ENCODE results near the gene TCP11L1. TPM values are rescaled to one million over a fixed set of nuclear protein-coding genes. Genes with fewer than 3 reads are reported as not detected.
"Not testable (repeated sequence)": the region's sequence is repeated elsewhere in the genome, so short reads cannot be mapped to it uniquely, and the experiment has no call there.

TCP11L1 gene
- total RNA-seq, 3 donors from 2014 or later (not counting 1 experiment from before 2014, with no cell fraction given), result 20.7 to 24.5 (median 22.7) TPM

DNA sequence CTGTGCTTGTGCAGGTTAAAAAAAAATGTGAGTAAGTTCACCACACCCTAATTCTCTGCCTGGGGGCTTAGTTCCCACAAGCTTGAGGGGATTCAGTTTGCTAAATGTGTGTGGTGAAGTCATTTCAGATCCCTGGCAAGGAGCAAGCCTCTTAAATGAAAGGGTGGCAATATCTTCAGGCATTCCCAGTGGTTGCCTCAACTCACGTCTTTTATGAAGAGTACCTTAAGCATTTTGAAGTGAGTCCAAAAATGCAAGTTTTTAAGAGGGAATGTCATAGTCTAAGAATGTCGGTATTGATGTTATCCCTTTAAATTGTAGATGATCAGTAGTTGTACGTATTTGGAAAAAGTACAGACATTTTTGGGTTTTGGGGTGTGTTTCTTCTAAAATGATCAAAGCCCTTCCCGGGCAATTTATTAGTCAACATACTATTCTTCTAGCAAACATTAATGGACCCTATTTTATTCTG lies 4.9 kb downstream of the TCP11L1 start:
- no peaks in the 10 kb centered on the region for H3K27me3 Mint-ChIP-seq (ENCODE audit: low read depth in 2 of 2)
- H3K4me1 ChIP-seq (ENCODE audit: control insufficient read depth, insufficient read depth, low read length), result peaks cover 12% of the 10 kb centered on the region
- H3K9me3 Mint-ChIP-seq, result no peaks in the 10 kb centered on the region
- H3K27ac Mint-ChIP-seq, result no peak overlapping the region
- peaks cover 15% of the 10 kb centered on the region for H3K36me3 ChIP-seq (ENCODE audit: control insufficient read depth, insufficient read depth, low read length)
- H3K27ac ChIP-seq (ENCODE audit: low read length), result no peak overlapping the region
- no peaks in the 10 kb centered on the region for H3K36me3 Mint-ChIP-seq
- H3K27me3 ChIP-seq (ENCODE audit: control insufficient read depth, insufficient read depth, low read length), result no peaks in the 10 kb centered on the region
- intact Hi-C loops (cut with micrococcal nuclease), result no loop called here
- no peak for TF ChIP-seq CTCF (IDR thresholded peaks at IDR 0.05)
- H3K4me1 Mint-ChIP-seq, result peaks cover 11 to 15% of the 10 kb centered on the region in 2 donors
- H3K9me3 ChIP-seq (ENCODE audit: control insufficient read depth, insufficient read depth, low read length), result no peaks in the 10 kb centered on the region
- WGBS (ENCODE audit: insufficient coverage), result 95% methylated on average over 3 of the region's 4 CpGs
- no peak overlapping the region for H3K4me3 Mint-ChIP-seq
- ATAC-seq (no peak), DNase-seq (no peak)
- no peak overlapping the region for H3K4me3 ChIP-seq (ENCODE audit: low read length)

DNA sequence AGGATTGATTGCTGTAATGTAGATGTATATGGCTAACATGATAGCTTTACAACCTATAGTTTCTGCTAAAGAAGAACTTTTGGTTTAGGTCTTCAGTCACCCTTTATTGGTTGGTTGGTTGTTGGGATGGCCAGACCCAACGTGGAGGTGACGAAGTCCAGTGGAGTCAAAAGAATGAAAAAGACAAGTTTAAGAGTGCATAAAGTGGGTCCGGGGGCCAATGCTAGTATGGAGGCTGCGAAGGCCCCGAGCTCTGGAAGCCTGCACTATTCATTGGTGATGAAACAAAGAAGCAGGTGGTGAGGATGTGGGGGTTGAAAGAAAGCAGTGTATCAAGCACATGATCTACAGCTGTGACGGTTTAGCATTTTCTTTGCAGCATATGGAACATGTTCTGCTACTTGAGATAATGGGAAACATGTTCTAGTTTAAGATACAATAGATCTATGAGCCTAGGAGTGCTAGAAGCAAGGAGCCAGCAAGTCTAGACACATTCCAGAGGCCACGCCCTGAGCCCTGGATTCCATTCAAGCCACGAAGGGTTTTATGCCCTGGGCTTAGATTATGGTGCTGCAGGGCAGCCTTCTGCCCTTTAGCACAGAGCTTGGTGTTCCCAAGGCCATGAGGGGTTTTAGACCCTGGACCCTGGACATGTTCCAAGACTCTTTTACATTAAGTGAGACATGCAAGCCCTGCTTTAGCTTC lies 6.3 kb downstream of the TCP11L1 start:
- TF ChIP-seq CTCF (IDR thresholded peaks at IDR 0.05), result no peak
- Mint-ChIP-seq H3K27me3 (ENCODE audit: low read depth in 2 of 2) (no peaks in the 10 kb centered on the region), H3K4me3 (no peak overlapping the region), H3K36me3 (no peaks in the 10 kb centered on the region), H3K27ac (no peak overlapping the region), H3K9me3 (no peaks in the 10 kb centered on the region), H3K4me1 (peaks cover 4 to 8% of the 10 kb centered on the region in 2 donors)
- 96% methylated on average over 8 of the region's 8 CpGs for WGBS (ENCODE audit: insufficient coverage)
- DNase-seq, result no peak
- peaks cover 3% of the 10 kb centered on the region for H3K4me1 ChIP-seq (ENCODE audit: control insufficient read depth, insufficient read depth, low read length)
- intact Hi-C loops (cut with micrococcal nuclease), result no loop called here
- no peaks in the 10 kb centered on the region for H3K27me3 ChIP-seq (ENCODE audit: control insufficient read depth, insufficient read depth, low read length)
- no peak overlapping the region for H3K27ac ChIP-seq (ENCODE audit: low read length)
- ATAC-seq, result no peak
- peaks cover 15% of the 10 kb centered on the region for H3K36me3 ChIP-seq (ENCODE audit: control insufficient read depth, insufficient read depth, low read length)
- no peak overlapping the region for H3K4me3 ChIP-seq (ENCODE audit: low read length)
- no peaks in the 10 kb centered on the region for H3K9me3 ChIP-seq (ENCODE audit: control insufficient read depth, insufficient read depth, low read length)

- H3K4me3 ChIP-seq (ENCODE audit: low read length); H3K27me3 ChIP-seq (ENCODE audit: control insufficient read depth, insufficient read depth, low read length); H3K27ac Mint-ChIP-seq; H3K9me3 ChIP-seq (ENCODE audit: control insufficient read depth, insufficient read depth, low read length); H3K27me3 Mint-ChIP-seq (ENCODE audit: low read depth in 2 of 2); H3K4me1 ChIP-seq (ENCODE audit: control insufficient read depth, insufficient read depth, low read length); H3K4me3 Mint-ChIP-seq; ATAC-seq; H3K36me3 Mint-ChIP-seq; DNase-seq; intact Hi-C loops (cut with micrococcal nuclease); H3K9me3 Mint-ChIP-seq; H3K4me1 Mint-ChIP-seq; H3K27ac ChIP-seq (ENCODE audit: low read length): not testable (repeated sequence)
- 96% methylated on average over 6 of the region's 6 CpGs for WGBS (ENCODE audit: insufficient coverage)
- peaks cover 15% of the 10 kb centered on the region for H3K36me3 ChIP-seq (ENCODE audit: control insufficient read depth, insufficient read depth, low read length)
Measured at GRCh38 chr11:33048701-33049100, 9.3 kb downstream of the TCP11L1 start.

DNA sequence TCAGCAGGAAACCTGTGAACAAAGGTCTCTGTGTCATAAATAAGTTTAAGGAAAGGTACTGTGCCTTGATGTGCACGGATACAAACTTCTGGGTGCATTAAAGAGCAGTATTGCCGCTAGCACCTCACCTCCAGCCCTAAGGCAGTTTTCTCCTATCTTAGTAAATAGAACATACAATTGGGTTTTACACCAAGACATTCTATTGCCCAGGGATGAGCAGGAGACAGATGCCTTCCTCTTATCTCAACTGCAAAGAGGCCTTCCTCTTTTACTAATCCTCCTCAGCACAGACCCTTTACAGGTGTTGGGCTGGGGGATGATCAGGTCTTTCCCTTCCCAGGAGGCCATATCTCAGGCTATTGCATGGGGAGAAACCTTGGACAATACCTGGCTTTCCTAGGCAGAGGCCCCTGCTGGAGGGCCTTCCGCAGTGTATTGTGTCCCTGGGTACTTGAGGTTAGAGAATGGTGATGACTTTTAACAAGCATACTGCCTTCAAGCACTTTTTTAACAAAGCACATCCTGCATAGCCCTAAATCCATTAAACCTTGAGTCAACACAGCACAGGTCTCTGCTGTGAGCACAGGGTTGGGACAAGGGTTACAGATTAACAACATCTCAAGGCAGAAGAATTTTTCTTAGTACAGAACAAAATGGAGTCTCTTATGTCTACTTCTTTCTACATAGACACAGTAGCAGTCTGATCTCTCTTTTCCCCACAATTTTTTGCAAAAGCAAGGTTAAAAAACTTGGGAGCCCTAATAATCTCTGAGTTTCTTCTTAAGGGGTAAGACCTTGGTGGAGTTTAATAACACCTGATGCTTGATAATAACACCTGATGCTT lies 10.4 kb downstream of the TCP11L1 start:
- 100% methylated on average over 3 of the region's 3 CpGs for WGBS (ENCODE audit: insufficient coverage)
- DNase-seq; H3K4me3 Mint-ChIP-seq; ATAC-seq; H3K36me3 Mint-ChIP-seq; H3K27ac Mint-ChIP-seq; H3K27ac ChIP-seq (ENCODE audit: low read length); H3K9me3 ChIP-seq (ENCODE audit: control insufficient read depth, insufficient read depth, low read length); H3K9me3 Mint-ChIP-seq; H3K4me1 Mint-ChIP-seq; H3K27me3 ChIP-seq (ENCODE audit: control insufficient read depth, insufficient read depth, low read length); H3K27me3 Mint-ChIP-seq (ENCODE audit: low read depth in 2 of 2); H3K4me1 ChIP-seq (ENCODE audit: control insufficient read depth, insufficient read depth, low read length); intact Hi-C loops (cut with micrococcal nuclease); H3K4me3 ChIP-seq (ENCODE audit: low read length): not testable (repeated sequence)
- peaks cover 11% of the 10 kb centered on the region for H3K36me3 ChIP-seq (ENCODE audit: control insufficient read depth, insufficient read depth, low read length)

Measured in natural killer cell (primary cell).